HG03342 (cell line): ENCODE data around the gene MICAL2.

Source experiments
- ATAC-seq: cut with Tn5 transposase; IDR thresholded peaks from one replicate; pipeline ENCODE4 v1.9.1; 2021; ENCODE audit warnings: mild to moderate bottlenecking, moderate library complexity; ENCODE audit not compliant: unreplicated experiment

MICAL2 gene

GRCh38 chr11:12222055-12222792, 111.8 kb downstream of the MICAL2 start:
- ATAC-seq: no peak

GRCh38 chr11:12223771-12224536, 113.6 kb downstream of the MICAL2 start:
- ATAC-seq: no peak

- peak; percentile 96 for ATAC-seq
Observed at GRCh38 chr11:12224537-12224893, 114.1 kb downstream of the MICAL2 start.

GRCh38 chr11:12225046-12225739, 114.8 kb downstream of the MICAL2 start:
- ATAC-seq: no peak

GRCh38 chr11:12226093-12226492, 115.7 kb downstream of the MICAL2 start:
- no peak for ATAC-seq

- no peak for ATAC-seq
Observed at GRCh38 chr11:12229450-12230229, 119.2 kb downstream of the MICAL2 start.

GRCh38 chr11:12232160-12232559, 121.8 kb downstream of the MICAL2 start:
- ATAC-seq: no peak

GRCh38 chr11:12232817-12233601, 122.6 kb downstream of the MICAL2 start:
- no peak for ATAC-seq

- no peak for ATAC-seq
Observed at GRCh38 chr11:12233602-12233925, 123.2 kb downstream of the MICAL2 start.

- no peak for ATAC-seq
Observed at GRCh38 chr11:12234221-12234620, 123.8 kb downstream of the MICAL2 start.

GRCh38 chr11:12235080-12235479, 124.7 kb downstream of the MICAL2 start:
- ATAC-seq: no peak

- no peak for ATAC-seq
Observed at GRCh38 chr11:12235553-12235946, 125.2 kb downstream of the MICAL2 start.

- peak; percentile 86 for ATAC-seq
Observed at GRCh38 chr11:12235947-12236743, 125.8 kb downstream of the MICAL2 start.

GRCh38 chr11:12236744-12237101, 126.3 kb downstream of the MICAL2 start:
- ATAC-seq: no peak

GRCh38 chr11:12237381-12237784, 127.0 kb downstream of the MICAL2 start:
- ATAC-seq: no peak

- ATAC-seq: no peak
Observed at GRCh38 chr11:12238420-12238819, 128.0 kb downstream of the MICAL2 start.

- no peak for ATAC-seq
Observed at GRCh38 chr11:12239396-12239795, 129.0 kb downstream of the MICAL2 start.

GRCh38 chr11:12239804-12240371, 129.5 kb downstream of the MICAL2 start:
- ATAC-seq: no peak

GRCh38 chr11:12240677-12241076, 130.3 kb downstream of the MICAL2 start:
- no peak for ATAC-seq
